Nephron (organoid): ENCODE measurements around the gene IBSP.

Source experiments
- H3K27ac Mint-ChIP-seq, 3 experiments: 2 replicates each; pipeline ENCODE4 v1.8.0; 2020; ENCODE audit warnings: mixed read lengths in 3 of 3, mild to moderate bottlenecking in 2 of 3, moderate library complexity in 1 of 3
- H3K27me3 Mint-ChIP-seq: 2 replicates; pipeline ENCODE4 v1.8.0; 2021; ENCODE audit warnings: low read depth, mild to moderate bottlenecking, moderate library complexity, mixed read lengths
- H3K36me3 Mint-ChIP-seq: 2 replicates; pipeline ENCODE4 v1.8.0; 2020; ENCODE audit warnings: low read depth, mixed read lengths
- H3K4me1 Mint-ChIP-seq: 2 replicates; pipeline ENCODE4 v1.8.0; 2020; ENCODE audit warnings: mixed read lengths
- H3K4me3 Mint-ChIP-seq, 3 experiments: 2 replicates each; pipeline ENCODE4 v1.8.0; 2020; ENCODE audit warnings: mild to moderate bottlenecking in 3 of 3, mixed read lengths in 3 of 3, moderate library complexity in 2 of 3
- H3K9me3 Mint-ChIP-seq: 2 replicates; pipeline ENCODE4 v1.8.0; 2020; ENCODE audit warnings: mixed read lengths
- TF ChIP-seq, protein P1 (sequence below), 3 experiments: fragments of 200-600 bp; sonication (generic); IDR thresholded peaks; one replicate each; pipeline ENCODE4 v1.5.0; 2021; ENCODE audit warnings: antibody characterized with exemption in 3 of 3; ENCODE audit not compliant: unreplicated experiment in 3 of 3

Gene IBSP

DNA sequence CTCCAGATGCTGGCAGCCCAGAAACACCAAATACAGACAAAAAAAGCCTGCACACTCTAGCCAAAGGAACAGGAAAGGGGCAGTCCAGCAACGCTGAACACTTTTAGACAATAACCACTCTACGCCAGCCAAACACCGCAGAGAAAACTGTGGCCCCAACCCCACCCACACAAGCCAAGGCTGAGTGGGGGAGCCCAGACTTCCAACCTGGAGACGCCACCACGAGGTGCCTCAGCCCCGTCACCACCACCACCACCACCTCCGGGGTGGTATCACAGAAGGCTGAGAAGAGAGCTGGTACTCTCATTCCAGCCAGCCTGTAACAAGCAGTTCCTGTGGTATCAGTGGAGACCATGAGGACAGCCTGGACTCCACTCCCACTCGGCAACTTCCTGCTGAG lies 56.2 kb downstream of the IBSP start:
- Mint-ChIP-seq H3K27ac (no peak overlapping the region), H3K9me3 (no peaks in the 10 kb centered on the region), H3K36me3 (no peaks in the 10 kb centered on the region), H3K4me3 (no peak overlapping the region), H3K27me3 (no peaks in the 10 kb centered on the region), H3K4me1 (no peaks in the 10 kb centered on the region)
- TF ChIP-seq, protein P1, sequence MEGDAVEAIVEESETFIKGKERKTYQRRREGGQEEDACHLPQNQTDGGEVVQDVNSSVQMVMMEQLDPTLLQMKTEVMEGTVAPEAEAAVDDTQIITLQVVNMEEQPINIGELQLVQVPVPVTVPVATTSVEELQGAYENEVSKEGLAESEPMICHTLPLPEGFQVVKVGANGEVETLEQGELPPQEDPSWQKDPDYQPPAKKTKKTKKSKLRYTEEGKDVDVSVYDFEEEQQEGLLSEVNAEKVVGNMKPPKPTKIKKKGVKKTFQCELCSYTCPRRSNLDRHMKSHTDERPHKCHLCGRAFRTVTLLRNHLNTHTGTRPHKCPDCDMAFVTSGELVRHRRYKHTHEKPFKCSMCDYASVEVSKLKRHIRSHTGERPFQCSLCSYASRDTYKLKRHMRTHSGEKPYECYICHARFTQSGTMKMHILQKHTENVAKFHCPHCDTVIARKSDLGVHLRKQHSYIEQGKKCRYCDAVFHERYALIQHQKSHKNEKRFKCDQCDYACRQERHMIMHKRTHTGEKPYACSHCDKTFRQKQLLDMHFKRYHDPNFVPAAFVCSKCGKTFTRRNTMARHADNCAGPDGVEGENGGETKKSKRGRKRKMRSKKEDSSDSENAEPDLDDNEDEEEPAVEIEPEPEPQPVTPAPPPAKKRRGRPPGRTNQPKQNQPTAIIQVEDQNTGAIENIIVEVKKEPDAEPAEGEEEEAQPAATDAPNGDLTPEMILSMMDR (IDR thresholded peaks at IDR 0.05; ENCODE audit: unreplicated experiment in 3 of 3): no peak

DNA sequence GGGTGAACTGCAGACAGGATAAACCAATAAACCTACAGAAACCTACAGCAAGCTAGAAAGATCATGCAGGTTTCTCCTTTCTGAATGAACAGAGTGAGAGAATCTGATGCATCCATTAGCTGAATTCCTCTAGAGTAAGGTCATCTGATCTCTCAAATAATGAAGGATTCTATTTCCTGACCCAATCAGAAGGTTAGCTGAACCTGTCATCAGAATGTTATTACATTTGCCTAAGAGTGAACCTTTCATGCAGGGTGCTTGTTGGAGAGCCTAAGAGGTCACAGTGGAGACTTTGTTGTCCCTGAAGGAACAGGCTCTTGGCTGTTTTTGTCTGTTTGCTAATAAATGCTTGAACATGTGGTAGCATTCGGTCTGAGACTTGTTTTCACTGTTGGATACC lies 57.5 kb downstream of the IBSP start:
- Mint-ChIP-seq H3K4me1 (no peaks in the 10 kb centered on the region), H3K36me3 (no peaks in the 10 kb centered on the region), H3K9me3 (no peaks in the 10 kb centered on the region), H3K27ac (no peak overlapping the region), H3K4me3 (no peak overlapping the region), H3K27me3 (no peaks in the 10 kb centered on the region)
- TF ChIP-seq, protein P1 (IDR thresholded peaks at IDR 0.05; ENCODE audit: unreplicated experiment in 3 of 3): no peak

DNA sequence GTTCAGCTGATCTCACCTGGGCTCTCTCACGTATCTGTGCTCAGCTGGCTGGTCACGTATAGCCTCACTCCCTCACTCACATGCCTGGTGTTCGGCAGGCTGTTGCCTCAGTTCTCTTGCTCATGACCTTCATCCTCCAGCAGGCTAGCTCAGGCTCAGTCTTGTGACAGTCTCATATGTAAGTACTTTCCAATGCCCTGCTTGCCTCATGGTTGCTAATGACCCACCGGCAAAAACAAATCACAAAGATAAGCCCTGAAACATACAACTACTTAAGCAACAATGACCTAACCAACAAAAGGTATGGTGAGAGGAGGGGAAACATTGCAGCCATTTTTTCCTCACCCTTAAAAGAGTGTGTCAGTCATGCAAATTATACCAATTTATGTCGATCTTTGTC lies 58.4 kb downstream of the IBSP start:
- TF ChIP-seq, protein P1 (IDR thresholded peaks at IDR 0.05; ENCODE audit: unreplicated experiment in 3 of 3): no peak
- H3K4me3 Mint-ChIP-seq: no peak overlapping the region
- no peaks in the 10 kb centered on the region for H3K4me1 Mint-ChIP-seq
- no peaks in the 10 kb centered on the region for H3K9me3 Mint-ChIP-seq
- no peaks in the 10 kb centered on the region for H3K27me3 Mint-ChIP-seq
- H3K36me3 Mint-ChIP-seq: no peaks in the 10 kb centered on the region
- no peak overlapping the region for H3K27ac Mint-ChIP-seq
